Breast epithelium (tissue), 3 donors: Measurements from ENCODE around the gene EHMT1.

ENCODE experiments used
- POLR2A ChIP-seq: fragments of 450-650 bp; IDR thresholded peaks from one replicate; pipeline ENCODE4 v1.6.1; 2016; ENCODE audit warnings: antibody characterized with exemption, mild to moderate bottlenecking, moderate library complexity
- POLR2AphosphoS5 ChIP-seq, 3 donors: sonication (generic); formaldehyde crosslinking; IDR thresholded peaks; one replicate each; pipeline ENCODE4 v1.6.1; 2017; ENCODE audit warnings: antibody characterized with exemption in 3 of 3
- TF ChIP-seq, protein P1 (sequence below), 3 donors: fragments of 450-650 bp; IDR thresholded peaks; one replicate each; pipeline ENCODE4 v1.5.1; 2016 to 2017; ENCODE audit warnings: antibody characterized with exemption in 3 of 3, mild to moderate bottlenecking in 3 of 3, moderate library complexity in 3 of 3

DNA sequence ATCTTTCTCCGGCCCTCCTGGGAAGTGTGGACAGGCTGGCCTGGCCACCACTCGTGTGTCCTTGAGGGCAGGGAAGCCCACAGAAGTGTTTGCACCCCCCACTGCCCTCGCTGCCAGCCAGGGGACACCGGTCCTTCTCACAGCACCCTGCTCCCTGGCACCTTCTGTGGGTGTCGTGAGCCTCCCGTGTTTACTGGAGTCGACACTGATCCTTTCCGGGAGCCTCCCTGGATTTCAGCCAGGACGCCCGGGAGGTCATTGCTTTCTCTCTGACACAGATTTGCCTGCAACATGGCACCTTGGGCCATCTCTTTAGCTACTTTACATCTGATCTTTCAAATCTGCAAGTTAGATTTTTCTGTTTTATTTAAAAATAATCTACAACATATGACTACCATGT is 138.3 kb downstream of the EHMT1 start:
- TF ChIP-seq, protein P1, sequence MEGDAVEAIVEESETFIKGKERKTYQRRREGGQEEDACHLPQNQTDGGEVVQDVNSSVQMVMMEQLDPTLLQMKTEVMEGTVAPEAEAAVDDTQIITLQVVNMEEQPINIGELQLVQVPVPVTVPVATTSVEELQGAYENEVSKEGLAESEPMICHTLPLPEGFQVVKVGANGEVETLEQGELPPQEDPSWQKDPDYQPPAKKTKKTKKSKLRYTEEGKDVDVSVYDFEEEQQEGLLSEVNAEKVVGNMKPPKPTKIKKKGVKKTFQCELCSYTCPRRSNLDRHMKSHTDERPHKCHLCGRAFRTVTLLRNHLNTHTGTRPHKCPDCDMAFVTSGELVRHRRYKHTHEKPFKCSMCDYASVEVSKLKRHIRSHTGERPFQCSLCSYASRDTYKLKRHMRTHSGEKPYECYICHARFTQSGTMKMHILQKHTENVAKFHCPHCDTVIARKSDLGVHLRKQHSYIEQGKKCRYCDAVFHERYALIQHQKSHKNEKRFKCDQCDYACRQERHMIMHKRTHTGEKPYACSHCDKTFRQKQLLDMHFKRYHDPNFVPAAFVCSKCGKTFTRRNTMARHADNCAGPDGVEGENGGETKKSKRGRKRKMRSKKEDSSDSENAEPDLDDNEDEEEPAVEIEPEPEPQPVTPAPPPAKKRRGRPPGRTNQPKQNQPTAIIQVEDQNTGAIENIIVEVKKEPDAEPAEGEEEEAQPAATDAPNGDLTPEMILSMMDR (IDR thresholded peaks at IDR 0.05), result no peak
- TF ChIP-seq POLR2AphosphoS5 (IDR thresholded peaks at IDR 0.05) (no peak), POLR2A (no peak)
